Pancreas (tissue), 10 donors: ENCODE results near the gene PXDC1. TPM values are rescaled to one million over a fixed set of nuclear protein-coding genes. Genes with fewer than 3 reads are reported as not detected.
"Not testable (repeated sequence)": the region's sequence is repeated elsewhere in the genome, so short reads cannot be mapped to it uniquely, and the experiment has no call there.

ENCODE experiments used
- ATAC-seq, 4 donors: fragments of 200-7000 bp; cut with Tn5 transposase; one replicate each; pipeline versions ENCODE4 v1.8.0 to v1.9.1; 2020; ENCODE audit warnings: mild to moderate bottlenecking in 4 of 4, moderate library complexity in 4 of 4
- DNase-seq, 6 donors: peaks; one replicate each; pipeline ENCODE4 v3.0.0-alpha.2; 2020
- FAIRE-seq: peaks from 2 replicates; lab custom pipeline; 2012; peaks lifted over from hg19 to GRCh38; lab: Jason Lieb, UNC
- H3K27ac ChIP-seq, 4 donors: fragments of 200-600 bp; sonication (generic); 1 replicate in 3 of 4; 2 replicates in 1 of 4; pipeline versions ENCODE4 v1.5.0 to v1.8.0; 2020
- H3K27me3 ChIP-seq, 4 donors: fragments of 200-600 bp; one replicate each; pipeline ENCODE4 v1.8.0; 2021
- H3K36me3 ChIP-seq, 3 donors: fragments of 200-600 bp; sonication (generic) in 1 of 3; one replicate each; pipeline versions ENCODE4 v1.5.0 to v1.8.0; 2020 to 2021
- H3K4me1 ChIP-seq, 3 donors: fragments of 200-600 bp; one replicate each; pipeline ENCODE4 v1.8.0; 2021
- H3K4me3 ChIP-seq, 4 donors: fragments of 200-600 bp; sonication (generic) in 2 of 4; one replicate each; pipeline versions ENCODE4 v1.5.0 to v1.8.0; 2020 to 2021
- H3K9me3 ChIP-seq, 4 donors: fragments of 200-600 bp; one replicate each; pipeline ENCODE4 v1.8.0; 2021
- WGBS, 2 donors: extraction: QIAGEN DNeasy Blood & Tissue Kit; methylation state at CpG; one replicate each; pipeline ENCODE4 v1.1.7; 2013; 5-methylcytosine and 5-hydroxymethylcytosine counted together
- intact Hi-C, 3 donors: fragments of 100-400 bp; cut with DNase I; formaldehyde crosslinking; loops; one replicate each; pipeline versions ENCODE4 v1.11.1 to v1.14.2; 2022
- polyA plus RNA-seq, 2 donors: library from polyadenylated mRNA; stranded (reverse); fragments of 200-250 nt; gene quantifications; one replicate each; pipeline ENCODE4 v1.2.3, GENCODE V29; 2013
- total RNA-seq, 6 donors: library from RNA; stranded (reverse); fragmentation: NEBNext Ultra II Directional in 4 of 6; extraction: Animal tissue kit (Norgen Biotek cat#: 25700) in 4 of 6; gene quantifications; one replicate each; pipeline versions ENCODE4 v1.2.1 to v1.2.4, GENCODE V29; 2021 to 2023
- TF ChIP-seq, protein P1 (sequence below), 4 donors: fragments of 200-600 bp; sonication (generic) in 3 of 4; IDR thresholded peaks; one replicate each; pipeline versions ENCODE4 v1.5.0 to v1.8.0; 2021; ENCODE audit warnings: antibody characterized with exemption in 4 of 4
- donor health status: healthy with polysubstance abuse.
- donor health status: DM: no; HTN: no; CAD: no; lungs with moderate emphysema.
- donor health status: DM: no; HTN: no; CAD: no.
- donor health status: control.
- donor health status: control.
- donor health status: Bipolar disorder and iron deficiency.
- donor health status: DM: yes; HTN: yes; CAD: no.
- donor health status: DM: no; HTN: no; CAD: no.
- donor health status: DM: no; HTN: no; CAD: no.
- donor health status: DM: yes; HTN: yes; CAD: no.

The PXDC1 gene
- total and polyA plus RNA-seq, 8 donors: 5.2 to 19.7 (median 11.1) TPM

DNA sequence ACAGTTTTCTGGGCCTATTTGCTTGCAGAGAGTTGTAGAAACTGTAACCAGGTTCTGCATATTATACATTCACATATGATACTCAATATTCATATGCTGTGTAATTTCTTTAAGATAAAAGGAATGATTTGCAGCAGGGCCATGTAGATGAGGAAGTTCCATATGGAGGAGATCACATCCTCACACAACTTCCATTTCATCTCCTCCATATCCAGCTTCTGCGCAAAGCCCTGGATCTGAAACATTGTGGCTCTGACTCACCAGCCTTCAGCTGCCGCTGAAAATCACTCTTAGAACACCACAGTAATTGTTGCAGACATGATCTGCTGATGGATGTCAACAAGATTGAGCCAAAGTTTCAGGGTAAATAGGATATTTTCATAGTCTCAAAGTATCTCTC, 57.7 kb downstream of the PXDC1 start:
- intact Hi-C loops: no loop called here
- DNase-seq: no peak
- 95 to 98% methylated on average over 2 of the region's 2 CpGs for WGBS, 2 donors
- Histone ChIP-seq H3K27me3 (no peaks in the 10 kb centered on the region), H3K27ac (no peak overlapping the region), H3K36me3 (no peaks in the 10 kb centered on the region), H3K9me3 (no peaks in the 10 kb centered on the region), H3K4me1 (no peaks in the 10 kb centered on the region), H3K4me3 (no peak overlapping the region)
- ATAC-seq: no peak
- no peak for FAIRE-seq
- TF ChIP-seq, protein P1, sequence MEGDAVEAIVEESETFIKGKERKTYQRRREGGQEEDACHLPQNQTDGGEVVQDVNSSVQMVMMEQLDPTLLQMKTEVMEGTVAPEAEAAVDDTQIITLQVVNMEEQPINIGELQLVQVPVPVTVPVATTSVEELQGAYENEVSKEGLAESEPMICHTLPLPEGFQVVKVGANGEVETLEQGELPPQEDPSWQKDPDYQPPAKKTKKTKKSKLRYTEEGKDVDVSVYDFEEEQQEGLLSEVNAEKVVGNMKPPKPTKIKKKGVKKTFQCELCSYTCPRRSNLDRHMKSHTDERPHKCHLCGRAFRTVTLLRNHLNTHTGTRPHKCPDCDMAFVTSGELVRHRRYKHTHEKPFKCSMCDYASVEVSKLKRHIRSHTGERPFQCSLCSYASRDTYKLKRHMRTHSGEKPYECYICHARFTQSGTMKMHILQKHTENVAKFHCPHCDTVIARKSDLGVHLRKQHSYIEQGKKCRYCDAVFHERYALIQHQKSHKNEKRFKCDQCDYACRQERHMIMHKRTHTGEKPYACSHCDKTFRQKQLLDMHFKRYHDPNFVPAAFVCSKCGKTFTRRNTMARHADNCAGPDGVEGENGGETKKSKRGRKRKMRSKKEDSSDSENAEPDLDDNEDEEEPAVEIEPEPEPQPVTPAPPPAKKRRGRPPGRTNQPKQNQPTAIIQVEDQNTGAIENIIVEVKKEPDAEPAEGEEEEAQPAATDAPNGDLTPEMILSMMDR (IDR thresholded peaks at IDR 0.05): no peak

DNA sequence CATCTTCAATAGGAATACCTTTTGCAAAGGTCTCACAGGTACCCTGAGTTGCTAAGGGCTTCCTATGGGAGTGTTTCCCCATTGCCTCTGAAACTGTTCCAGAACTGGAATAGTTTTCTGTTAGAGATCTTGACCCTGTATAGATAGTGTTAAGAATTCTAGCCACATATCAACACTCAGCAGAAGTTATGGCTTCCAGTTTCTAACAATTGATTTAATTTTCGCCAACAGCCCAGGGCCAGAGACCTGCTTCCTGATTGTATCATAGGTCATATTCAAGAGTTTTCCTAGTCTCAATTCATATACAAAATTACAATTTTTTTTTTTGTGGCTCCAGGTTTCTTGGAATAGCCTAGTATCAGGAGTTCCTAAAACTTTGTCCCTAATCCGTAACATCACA, 61.0 kb downstream of the PXDC1 start:
- ATAC-seq (no peak), FAIRE-seq (no peak), DNase-seq (no peak)
- Histone ChIP-seq H3K4me1 (no peaks in the 10 kb centered on the region), H3K9me3 (no peaks in the 10 kb centered on the region), H3K27ac (no peak overlapping the region), H3K36me3 (no peaks in the 10 kb centered on the region), H3K27me3 (no peaks in the 10 kb centered on the region), H3K4me3 (no peak overlapping the region)
- WGBS, 2 donors: 89 to 94% methylated on average over 2 of the region's 2 CpGs
- intact Hi-C loops: no loop called here
- TF ChIP-seq, protein P1 (IDR thresholded peaks at IDR 0.05): no peak

DNA sequence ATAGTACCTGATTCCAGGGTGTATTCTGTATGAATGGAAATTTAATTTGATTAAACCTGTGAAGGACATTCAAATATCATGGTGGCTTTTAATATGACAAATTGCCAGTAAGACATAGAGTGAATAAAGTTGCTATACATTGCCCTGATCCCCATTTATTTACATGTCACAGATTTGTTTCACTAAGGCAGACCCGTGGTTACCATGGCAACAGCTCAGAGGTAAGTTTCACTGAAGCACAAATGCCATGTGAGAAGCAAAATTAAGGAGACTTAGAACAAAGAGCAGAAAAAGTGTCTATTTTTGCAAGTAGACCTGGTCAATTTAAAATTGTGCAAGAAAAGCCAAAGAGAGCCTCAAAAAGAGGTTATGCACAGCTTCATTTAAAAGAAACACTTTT, 63.7 kb downstream of the PXDC1 start:
- no peak overlapping the region for H3K4me3 ChIP-seq
- intact Hi-C loops: no loop called here
- H3K36me3 ChIP-seq: no peaks in the 10 kb centered on the region
- no peaks in the 10 kb centered on the region for H3K9me3 ChIP-seq
- no peak for ATAC-seq
- FAIRE-seq: no peak
- no peaks in the 10 kb centered on the region for H3K4me1 ChIP-seq
- TF ChIP-seq, protein P1 (IDR thresholded peaks at IDR 0.05): no peak
- H3K27ac ChIP-seq: no peak overlapping the region
- DNase-seq: no peak
- H3K27me3 ChIP-seq: no peaks in the 10 kb centered on the region
- 32 to 44% methylated on average over 1 of the region's 1 CpG for WGBS, 2 donors

DNA sequence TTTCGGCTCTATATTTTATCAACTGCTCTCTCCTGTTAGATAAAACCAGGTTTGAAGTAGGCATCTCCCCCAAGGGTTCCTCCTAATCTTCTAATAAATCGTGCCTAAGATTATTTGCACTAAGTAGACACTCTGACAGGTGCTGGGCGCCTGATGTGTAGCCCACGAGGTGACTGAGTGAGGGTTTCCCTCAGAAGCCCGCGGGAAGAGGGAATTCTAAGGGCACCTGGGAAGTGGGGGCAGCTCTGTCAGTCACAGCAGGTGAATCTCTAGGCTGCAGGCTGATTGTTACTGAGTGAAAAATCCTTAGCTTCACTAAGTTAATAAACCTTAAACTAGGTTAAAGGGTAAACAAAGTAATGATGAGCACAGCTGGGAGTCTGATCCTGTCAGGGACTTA, 68.2 kb downstream of the PXDC1 start:
- no peak for ATAC-seq
- WGBS, 2 donors: 43 to 49% methylated on average over 6 of the region's 6 CpGs
- no peaks in the 10 kb centered on the region for H3K36me3 ChIP-seq
- H3K9me3 ChIP-seq: no peaks in the 10 kb centered on the region
- TF ChIP-seq, protein P1 (IDR thresholded peaks at IDR 0.05): no peak
- H3K4me1 ChIP-seq: no peaks in the 10 kb centered on the region
- intact Hi-C loops: no loop called here
- no peak overlapping the region for H3K4me3 ChIP-seq
- no peaks in the 10 kb centered on the region for H3K27me3 ChIP-seq
- FAIRE-seq: no peak
- H3K27ac ChIP-seq: no peak overlapping the region
- DNase-seq: no peak

DNA sequence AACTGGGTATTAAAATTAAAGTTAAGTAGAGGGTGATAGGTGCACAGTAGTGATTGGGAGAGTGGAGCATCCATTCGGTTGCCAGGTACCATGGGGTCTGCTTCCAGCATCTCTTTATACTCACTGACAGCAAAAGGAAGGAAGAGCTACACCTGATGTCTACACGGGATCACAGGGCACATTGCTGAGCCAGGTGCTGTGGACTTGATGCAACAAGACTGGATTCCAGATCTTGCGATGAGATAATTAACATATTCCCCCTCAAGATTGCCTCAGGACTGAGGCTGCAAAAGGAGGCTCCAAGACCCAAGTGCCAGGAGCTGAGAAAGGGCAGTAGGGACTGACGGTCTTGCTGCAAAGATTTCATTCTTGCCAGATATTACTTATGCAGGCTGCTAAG, 72.6 kb downstream of the PXDC1 start:
- intact Hi-C loops: no loop called here
- no peak for FAIRE-seq
- 81 to 82% methylated on average over 4 of the region's 4 CpGs for WGBS, 2 donors
- Histone ChIP-seq H3K36me3 (no peaks in the 10 kb centered on the region), H3K27me3 (no peaks in the 10 kb centered on the region), H3K4me1 (no peaks in the 10 kb centered on the region), H3K9me3 (no peaks in the 10 kb centered on the region), H3K4me3 (no peak overlapping the region), H3K27ac (no peak overlapping the region)
- no peak for DNase-seq
- ATAC-seq: no peak
- TF ChIP-seq, protein P1 (IDR thresholded peaks at IDR 0.05): no peak

DNA sequence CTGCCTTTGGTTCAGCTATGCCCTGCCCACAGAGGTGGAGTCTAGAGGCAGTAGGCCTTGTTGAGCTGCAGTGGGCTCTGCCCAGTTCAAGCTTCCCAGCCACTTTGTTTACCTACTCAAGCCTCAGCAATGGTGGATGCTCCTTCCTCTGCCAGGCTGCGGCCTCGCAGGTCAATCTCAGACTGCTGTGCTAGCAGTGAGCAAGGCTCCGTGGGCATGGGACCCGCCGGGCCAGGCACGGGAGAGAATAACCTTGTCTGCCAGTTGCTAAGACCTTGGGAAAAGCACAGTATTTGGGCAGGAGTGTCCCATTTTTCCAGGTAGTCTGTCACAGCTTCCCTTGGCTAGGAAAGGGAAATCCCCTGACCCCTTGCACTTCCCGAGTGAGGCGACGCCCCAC, 73.8 kb downstream of the PXDC1 start:
- H3K4me3 ChIP-seq, H3K36me3 ChIP-seq, DNase-seq, H3K4me1 ChIP-seq, H3K9me3 ChIP-seq, intact Hi-C loops, ATAC-seq, H3K27ac ChIP-seq, H3K27me3 ChIP-seq, FAIRE-seq: not testable (repeated sequence)
- 76 to 86% methylated on average over 9 of the region's 9 CpGs for WGBS, 2 donors

DNA sequence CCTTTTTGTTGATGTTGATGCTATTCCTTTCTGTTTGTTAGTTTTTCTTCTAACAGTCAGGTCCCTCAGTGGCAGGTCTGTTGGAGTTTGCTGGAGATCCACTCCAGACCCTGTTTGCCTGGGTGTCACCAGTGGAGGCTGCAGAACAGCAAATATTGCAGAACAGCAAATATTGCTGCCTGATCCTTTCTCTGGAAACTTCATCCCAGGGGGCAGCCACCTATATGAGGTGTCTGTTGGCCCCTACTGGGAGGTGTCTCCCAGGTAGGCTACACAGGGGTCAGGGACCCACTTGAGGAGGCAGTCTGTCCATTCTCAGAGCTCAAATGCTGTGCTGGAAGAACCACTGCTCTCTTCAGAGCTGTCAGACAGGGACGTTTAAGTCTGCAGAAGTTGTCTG, 74.2 kb downstream of the PXDC1 start:
- ATAC-seq, H3K36me3 ChIP-seq, intact Hi-C loops, H3K4me1 ChIP-seq, DNase-seq, H3K27ac ChIP-seq, FAIRE-seq, H3K9me3 ChIP-seq, H3K4me3 ChIP-seq, H3K27me3 ChIP-seq: not testable (repeated sequence)
- WGBS, 2 donors: 28 to 36% methylated on average over 1 of the region's 1 CpG
